Activated naive CD4-positive, alpha-beta T cell treated with anti-CD3 and anti-CD28 coated beads, Interleukin-2, amount 50 U/mL, for 16 hours (primary cell): Measurements from ENCODE around the gene SETBP1.

ENCODE experiments used
- DNase-seq: peaks from one replicate; pipeline ENCODE4 v3.0.0-alpha.2; 2020

Gene SETBP1

DNA sequence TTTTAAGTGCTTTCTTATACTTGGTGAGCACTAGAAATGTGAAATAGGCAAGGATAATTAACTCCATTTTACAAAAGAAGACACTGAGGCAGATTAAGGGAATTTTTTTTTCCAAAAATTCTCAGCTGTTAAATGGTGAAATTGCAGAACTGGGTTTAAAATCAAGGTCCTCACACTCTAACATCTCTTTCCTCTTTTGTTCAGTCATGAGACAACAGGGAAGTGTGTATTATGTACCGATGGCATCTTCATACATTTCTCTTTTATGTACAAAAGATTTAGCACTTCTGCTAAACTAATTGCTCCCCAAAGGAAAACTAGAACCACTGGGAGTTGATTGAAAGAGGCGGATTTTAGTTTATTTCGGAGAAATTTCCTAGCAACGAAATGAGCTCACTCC, 203.0 kb downstream of the SETBP1 start:
- DNase-seq, result no peak

DNA sequence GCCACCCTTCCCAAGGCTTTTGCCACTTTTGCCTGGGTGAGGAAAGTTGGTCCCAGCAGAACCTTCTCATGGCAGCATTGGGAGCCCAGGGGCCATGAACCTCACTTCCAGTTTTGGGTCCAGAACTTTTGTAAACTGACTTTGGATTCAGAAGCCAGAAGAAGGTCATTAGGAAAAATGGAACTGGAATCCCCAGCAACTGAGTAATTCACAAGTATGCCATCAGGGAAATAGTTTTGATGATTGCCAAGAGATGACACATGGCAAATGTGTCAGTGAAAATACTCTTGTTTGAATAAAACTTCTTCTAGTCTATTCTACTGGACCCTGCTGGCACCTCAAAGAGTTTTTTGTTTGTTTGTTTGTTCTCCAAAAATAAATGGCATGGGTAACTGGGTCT, 203.7 kb downstream of the SETBP1 start:
- DNase-seq, result no peak

DNA sequence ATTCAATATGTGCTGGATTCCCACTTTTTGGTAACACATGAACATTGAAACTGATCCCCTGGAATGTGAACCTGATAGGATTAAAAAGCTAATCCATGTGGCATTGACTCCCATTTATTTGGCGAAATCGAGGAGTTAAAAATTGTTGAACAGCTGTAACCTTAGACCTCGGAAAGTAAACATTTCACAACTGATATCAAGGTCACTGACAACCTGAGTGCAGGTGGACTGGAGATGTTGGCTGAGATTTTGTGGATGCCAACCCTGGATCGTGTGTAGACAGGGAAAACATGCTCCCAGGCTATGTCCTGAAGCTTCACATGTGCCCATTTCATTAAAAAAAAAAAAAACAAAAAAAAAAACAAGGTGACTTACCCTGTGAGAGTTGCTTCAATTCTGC, 204.8 kb downstream of the SETBP1 start:
- no peak for DNase-seq

DNA sequence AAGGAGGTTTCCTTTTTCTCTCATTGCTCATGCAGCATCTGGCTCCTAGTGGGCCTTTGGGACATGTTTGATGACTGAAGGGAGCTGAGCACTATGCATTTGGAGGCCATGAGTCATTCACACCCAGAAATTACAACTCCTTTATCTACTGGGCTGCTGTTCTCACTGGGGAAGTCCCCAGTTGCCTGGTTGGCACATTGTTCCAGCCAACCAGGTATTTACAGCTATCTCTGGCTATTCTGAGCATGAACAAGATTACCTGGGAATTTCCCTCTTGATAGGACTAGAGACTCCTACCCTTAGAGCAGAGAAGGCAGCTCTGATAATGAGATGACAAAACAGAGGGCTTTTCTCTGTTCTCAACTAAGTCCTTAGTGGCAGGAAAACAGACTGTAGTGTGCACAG, 206.5 kb downstream of the SETBP1 start:
- peak; percentile 36 for DNase-seq

DNA sequence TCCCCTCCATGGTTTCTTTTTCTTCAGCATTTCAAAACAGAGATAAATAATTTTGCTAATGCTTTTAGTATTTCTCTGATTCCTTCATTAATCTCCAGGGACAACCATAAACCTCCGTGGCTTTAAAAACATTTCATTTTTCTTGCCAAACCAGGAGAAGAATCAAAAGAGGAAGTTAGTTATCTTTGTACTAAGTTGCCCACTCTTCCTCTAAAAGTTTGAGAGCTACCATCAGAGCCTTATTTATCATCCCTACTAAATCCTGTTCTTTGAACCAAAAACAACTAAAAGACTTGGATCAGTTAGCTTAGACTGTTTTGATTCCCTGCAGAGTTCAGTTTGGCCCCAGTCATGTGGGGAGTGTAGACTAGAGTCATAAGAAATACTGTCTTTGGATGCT, 208.4 kb downstream of the SETBP1 start:
- no peak for DNase-seq

DNA sequence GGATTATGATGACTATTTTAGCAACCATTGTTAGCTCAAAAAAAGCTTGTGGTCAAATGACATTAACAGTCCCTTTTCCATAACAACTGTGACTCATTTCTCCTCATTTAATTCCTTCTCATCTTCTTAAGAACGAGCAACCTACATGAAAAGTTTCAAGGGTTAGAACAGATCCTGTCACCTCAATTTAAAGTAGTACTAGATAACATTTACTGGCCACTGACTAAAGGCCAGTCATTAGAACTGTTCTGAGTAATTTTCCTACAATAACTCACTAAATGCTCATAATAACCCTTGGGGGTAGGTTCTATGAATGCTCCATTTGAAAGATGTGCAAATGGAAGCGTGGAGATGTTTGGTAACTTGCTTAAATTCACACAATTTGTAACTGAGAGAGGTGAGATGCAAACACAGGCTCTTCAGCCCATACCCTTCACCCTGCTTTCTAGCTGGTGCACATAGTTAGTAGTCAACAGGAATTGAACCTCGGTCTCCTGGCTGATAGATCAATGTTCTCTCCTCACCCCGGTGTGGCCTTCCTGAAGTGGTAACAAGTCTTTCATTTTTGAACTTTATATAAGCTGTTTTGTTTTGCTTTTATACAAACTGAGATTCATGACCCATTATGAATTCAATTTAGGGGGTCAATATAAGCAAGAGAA, 212.5 kb downstream of the SETBP1 start:
- no peak for DNase-seq

DNA sequence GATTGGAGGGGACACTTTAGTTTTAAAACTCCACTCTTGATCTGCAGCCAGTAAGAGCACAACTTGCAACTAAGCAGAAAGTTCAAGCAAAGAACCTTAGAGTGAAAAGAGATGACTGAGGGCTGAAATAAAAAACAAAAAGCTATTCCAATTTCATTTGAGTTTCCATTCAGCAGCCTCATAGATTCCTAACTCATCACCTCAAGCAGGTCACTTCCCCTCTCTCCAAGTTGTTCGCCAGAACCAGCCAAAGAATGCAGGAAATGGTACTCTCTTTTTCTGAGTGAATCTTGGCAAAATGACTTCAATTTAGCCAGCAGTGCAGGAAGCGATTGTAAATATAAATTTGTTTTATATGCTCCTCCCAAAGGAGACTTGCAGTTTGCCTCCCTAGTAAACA, 213.3 kb downstream of the SETBP1 start:
- DNase-seq, result no peak

DNA sequence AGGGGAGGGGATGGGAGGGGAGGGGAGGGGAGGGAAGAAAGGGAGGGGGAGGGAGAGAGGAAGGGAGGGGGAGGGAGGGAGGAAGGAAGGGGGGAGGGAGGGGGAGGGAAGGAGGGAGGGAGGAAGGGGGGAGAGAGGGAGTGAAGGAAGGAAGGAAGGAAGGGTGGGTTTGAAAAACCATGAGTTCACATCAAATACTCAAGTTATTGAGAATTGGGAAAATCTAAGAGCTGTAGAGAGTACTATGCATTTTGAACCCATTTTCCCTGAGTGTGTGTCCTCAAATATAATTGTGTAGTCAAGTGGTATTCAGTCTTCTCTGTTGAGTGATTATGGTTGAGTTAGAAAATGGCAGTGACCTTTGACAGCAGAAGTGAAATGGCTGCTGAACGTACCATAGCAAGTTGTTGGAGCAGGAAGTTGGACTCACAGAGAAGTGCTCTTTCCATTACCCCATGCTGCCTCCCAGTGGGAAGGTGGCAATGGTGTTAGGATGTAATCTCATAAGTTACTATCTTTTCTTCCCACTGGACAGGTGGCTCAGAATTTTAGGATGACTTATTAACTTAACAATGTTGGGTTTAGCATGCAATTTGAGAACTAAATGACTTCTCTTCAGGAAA, 214.6 kb downstream of the SETBP1 start:
- DNase-seq, result peak; percentile 16

DNA sequence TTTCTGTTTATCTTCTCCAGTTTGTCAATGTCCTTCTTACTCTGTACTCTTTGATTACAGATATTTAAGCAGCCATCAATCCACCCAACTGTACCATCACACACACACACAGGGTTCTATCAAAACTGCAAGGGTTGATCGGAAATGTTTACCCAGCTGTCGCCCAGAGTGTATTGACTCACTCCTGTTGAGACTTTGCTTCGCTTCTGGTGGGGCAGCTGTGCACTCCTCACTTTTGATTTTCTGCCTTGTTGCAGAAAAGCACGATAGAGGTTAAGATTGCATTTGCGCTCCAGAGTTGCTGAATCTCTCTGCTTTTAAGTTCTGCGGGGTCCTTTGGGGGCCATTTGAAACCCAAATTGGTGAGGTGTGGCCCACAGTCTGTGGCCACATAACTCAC, 216.2 kb downstream of the SETBP1 start:
- DNase-seq, result no peak

DNA sequence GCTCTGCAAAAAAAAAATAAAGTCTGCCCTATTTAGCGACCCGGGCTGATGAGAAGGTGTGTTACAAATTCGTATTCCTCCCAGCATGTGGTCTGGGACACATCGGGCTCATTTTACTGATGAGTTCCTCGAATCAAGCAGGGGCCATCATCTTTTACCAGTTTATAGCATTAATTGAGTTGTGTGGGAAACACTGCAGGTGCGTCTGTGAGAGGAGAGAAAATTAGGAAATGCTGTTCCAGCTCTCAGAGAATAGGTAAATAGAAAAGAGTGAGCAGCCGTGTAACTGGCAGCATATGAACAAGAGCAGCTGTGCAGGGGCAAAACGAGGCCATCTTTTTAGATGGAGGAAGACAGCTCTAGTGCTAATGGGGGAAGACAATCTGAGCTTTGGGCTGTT, 216.7 kb downstream of the SETBP1 start:
- DNase-seq, result no peak

DNA sequence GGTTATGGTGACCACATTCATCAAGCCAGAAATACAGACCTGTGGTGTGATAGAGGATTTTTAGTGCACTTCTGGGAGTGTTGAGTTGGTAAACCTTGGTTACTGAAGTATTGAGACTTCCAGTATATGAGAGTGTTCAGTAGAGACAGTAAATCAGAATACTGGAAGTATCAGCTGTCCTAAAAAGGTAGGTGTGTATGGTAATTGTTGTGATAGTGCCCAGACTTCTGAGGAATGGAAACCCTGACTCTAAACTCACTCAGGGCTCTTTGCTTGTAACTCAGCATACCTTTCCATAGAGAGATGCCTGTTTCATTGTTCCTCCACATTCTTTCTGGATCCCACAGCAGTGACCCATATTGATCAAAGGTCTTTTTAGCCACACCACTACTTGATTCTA, 217.1 kb downstream of the SETBP1 start:
- no peak for DNase-seq

DNA sequence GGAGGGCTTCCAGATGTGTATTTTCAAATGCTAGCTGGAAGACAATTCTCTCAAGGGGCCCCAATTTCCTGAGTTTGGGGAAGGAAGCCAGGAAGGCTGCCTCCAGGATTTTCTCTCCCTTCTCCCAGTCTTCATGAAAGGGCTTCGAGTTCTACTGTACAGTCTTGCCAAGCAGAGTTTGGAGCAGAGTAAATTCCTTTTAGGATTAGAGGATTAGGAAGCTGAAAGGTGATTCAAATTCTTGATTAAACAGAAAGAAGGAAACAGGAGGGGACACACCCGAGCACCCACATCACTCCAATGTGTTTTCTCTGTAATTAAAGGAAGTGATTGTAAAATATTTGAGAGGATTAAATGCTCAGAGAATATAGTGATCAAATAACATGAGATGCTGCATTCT, 217.8 kb downstream of the SETBP1 start:
- no peak for DNase-seq

DNA sequence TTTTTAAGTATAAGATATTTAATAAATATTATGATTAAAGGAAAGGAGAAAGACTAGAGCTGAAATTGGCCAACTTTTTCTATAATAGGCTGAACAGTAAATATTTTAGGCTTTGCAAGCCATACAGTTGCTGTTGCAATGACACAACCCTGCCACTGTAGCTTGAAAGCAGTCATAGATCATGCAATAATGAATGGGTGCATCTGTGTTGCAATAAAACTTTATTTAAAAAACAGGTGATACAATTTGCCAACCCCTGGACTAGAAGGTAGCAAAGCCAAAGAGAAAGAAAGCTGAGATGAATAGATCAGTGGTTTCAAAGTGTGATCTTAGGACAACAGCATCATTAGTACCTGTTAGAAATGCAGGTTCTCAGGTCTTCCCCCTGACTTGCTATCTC, 219.1 kb downstream of the SETBP1 start:
- no peak for DNase-seq

DNA sequence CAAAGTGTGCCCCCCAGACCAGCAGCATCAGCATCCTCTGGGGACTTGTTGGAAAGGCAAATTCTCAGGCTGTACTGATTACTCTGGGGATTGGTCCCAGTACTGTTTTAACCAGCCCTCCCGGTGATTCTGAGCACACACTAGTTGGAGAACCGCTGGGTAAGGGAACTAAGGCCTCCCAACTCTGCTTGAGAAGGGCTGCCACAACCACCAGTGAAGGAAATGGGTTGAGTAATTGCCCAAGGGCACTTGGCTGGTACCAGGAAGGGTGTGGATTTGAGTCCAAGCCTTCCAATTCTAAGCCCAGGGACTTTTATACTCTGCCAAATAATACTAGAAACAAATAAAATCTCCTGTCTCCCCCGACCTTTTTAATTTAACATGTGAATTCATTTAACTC, 219.9 kb downstream of the SETBP1 start:
- no peak for DNase-seq

DNA sequence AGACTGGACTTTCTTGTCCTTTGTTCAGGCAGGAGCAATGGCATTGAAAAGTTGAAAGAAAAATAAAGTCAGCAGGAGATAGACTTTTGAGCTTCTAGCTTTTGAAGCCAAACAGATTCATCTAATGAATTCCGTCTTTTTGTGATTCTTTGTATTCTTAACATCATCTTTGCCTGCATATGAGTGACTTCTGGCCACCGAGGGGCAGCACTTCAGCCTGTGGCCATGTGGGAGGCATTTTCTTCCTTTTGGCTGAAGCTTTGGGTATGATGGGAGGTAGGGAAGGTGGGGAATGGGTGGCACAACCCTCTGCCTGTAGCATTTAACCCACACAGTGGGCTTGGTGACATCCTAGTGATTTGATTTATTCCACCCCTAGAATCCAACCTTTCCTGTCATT, 220.6 kb downstream of the SETBP1 start:
- DNase-seq, result no peak

DNA sequence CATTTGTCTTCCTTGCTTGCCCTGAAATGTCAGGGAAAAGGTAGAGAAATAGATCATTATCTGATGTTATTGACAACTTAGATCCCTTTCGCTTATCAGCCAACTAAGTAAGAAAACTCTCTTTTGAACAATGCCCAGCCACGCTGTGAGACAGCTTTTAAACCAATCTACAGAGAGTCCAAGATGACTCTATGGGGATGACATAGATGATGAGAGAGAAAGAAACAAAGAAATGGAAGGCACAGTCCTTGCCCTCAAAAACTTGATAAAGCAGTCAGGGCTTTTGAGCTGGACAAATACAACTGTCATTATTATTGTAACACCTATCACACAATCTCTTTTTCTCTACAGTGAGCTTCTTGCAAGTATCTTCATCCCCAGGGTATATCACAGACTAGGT, 222.6 kb downstream of the SETBP1 start:
- no peak for DNase-seq

DNA sequence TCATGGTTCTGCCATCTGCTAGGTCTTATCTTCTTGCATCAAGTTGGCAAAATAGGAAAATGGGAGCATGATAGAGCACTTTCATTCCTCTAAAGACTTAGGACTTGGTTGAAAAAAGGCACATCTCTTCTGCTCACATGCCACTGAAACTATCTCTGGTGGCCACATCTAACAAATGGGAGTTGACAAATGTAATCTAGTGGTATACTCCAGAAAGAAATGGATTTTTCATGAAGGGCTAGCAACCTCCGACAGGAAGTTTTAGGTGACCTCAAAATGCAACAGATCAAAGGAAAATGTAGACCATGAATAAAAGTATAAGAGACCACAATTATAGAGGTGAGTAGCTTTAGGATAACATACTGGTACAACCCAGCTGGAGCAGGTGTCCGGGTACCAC, 224.1 kb downstream of the SETBP1 start:
- no peak for DNase-seq

DNA sequence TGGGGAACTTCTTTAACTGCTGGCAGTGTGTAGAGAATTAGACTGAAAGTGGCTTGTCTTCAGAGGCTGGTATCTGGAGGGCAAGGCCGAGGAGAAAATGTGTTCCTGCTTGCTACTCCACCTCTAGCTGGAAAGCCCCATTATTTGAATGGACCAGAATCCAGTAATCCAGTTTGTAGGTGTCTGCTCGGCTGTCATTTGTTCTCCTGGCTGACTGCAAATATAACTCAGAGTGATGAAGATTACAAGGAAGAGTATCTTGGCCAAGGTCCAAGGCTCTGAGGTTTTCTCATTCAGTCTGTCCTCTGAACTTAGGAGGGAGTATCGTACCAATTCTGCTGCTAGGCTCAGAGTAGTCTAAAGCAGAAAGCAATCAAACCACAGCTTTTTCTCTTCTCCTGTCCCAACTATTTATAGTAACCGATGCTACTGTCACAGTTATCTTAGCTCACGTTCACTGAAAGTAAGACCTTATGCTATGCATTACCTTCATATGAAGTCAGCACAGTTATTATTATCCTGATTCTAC, 228.6 kb downstream of the SETBP1 start:
- no peak for DNase-seq

DNA sequence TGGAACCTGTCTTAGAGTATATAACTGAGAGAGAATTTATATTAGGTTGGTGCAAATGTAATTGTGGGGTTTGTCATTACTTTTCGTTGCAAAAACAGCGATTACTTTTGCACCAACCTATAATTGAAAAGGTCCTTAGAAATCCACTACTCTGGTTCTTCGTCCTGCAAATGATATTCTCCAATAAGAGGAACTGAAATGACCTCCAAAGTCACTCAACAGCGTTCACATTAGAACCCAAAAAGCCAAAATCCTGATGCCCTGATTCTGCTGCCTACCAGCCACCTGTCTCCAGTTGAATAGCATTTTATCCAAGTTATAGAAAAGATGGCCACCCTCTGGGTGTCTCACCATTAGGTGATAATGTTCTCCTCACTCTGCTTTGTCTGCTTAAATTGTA, 230.6 kb downstream of the SETBP1 start:
- DNase-seq, result no peak

DNA sequence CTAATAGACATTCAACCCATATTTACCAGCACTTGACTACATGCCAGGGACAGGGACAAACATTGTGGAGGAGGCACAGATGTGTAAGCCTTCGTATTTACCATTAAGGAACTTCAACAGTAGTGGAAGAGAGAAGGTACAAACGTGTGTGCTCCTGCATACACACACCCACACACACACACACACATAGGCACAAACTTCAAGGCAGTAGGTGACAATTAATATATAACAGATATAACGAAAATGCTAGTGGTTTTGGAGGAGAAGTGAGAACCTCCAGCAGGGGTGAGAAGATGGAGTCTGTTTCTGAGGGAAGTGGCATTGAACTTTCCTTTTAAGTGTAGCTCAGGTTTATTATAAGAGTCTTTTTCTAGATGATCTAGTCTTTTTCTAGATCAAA, 231.1 kb downstream of the SETBP1 start:
- no peak for DNase-seq

DNA sequence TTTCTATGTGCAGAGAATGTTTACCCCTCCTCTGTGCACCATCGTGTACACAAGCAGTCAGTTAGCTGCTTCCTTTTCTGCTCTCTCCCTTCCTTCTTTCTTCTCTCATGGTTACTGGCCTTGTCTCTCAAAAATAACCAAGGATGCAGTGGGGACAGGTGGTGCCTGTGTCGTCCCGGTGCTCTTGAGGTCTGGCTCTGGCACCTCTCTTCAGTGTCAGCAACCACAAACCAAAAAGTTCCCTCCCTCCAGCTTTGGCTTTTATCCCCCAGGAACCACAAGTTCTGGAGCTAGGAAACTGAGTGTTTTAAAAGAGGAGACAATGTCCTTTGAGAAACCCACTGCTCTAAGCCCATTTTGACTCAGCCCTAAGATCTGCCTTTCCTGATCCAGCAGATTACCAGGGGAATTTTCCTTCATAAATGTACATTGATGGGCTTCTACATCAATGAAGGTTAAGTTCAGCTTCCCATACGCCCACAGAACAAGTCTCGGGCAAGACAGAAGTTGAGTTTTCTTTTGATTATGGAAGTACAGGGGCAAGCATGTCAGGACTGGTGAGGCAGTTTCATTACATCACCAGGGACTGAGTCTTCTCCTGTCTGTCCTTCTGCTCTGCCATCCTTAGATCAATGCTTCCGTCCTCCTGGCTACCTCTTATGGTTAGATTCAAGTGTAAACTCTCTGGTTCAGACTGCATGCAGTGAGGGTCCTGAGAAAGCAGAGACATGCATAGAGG, 232.2 kb downstream of the SETBP1 start:
- DNase-seq, result no peak

DNA sequence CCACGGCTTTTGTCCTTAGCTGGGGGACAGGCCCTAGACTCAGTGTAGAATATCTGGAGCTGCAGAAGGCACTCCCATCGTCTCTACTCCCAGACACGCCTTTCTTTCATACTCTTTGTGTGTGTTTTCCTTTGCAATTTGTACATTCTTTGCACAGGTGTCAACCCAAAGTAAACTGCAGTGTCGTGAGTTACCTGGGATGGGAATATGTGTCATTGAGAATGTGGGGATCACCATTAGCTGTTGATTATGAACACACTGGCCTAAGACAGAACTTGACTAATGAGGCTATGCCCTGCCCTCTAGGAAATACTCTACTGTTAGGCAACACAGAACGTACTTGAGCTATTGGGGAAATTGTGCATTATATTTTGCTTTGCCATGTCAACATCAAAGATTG, 233.3 kb downstream of the SETBP1 start:
- no peak for DNase-seq

DNA sequence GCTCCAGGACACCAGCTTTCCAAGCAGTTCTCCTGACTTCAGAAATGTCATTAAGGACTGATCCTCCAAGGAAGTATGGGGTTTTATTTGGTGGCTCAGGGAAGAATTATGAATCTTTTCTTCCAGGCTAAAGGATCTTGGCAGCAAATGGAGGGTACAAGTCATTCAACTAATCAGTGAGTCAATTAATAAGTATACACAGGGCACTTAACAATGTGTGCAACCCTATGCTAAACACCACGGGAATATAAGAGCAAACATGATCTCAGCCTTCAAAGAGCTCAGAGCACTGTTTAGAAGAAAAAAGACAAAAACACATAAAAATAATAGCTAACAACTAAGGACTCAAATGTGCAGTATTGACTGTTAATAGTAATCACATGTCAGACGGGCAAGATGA, 234.5 kb downstream of the SETBP1 start:
- DNase-seq, result no peak

DNA sequence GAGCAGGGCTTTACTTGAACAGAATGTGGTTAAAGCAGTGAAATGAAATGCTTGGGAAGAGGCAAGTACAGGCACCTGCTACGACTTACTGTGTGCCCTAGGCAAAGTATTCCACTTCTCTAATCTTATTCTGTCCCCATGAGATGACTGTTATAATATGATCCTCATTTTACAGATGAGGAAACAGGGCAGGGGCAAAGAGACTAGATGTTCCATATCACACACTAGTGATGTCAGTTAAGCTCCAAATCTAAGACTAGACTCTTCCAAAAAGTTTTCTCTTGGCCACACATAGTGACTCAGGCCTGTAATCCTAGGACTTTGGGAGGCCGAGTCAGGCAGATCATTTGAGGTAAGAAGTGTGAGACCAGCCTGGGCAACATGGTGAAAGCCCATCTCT, 235.0 kb downstream of the SETBP1 start:
- no peak for DNase-seq
